HepG2 (cell line): Measurements from ENCODE around the gene ELL. TPM values are rescaled to one million over a fixed set of nuclear protein-coding genes. Genes with fewer than 3 reads are reported as not detected.

Experiments
- ATRX ChIP-seq: sonication (generic); formaldehyde crosslinking; IDR thresholded peaks from 2 replicates; pipeline ENCODE4 v1.4.0; 2020; ENCODE audit warnings: missing genetic modification reagents, borderline replicate concordance
- KLF16 ChIP-seq, 2 experiments: sonication (generic) in 1 of 2; formaldehyde crosslinking in 1 of 2; IDR thresholded peaks; 2 replicates each; pipeline versions ENCODE4 v1.6.1 to v1.8.0; 2016 to 2023; ENCODE audit warnings: missing genetic modification reagents in 2 of 2, missing compliant biosample characterization in 1 of 2
- MIER2 ChIP-seq: IDR thresholded peaks from 2 replicates; pipeline ENCODE4 v1.6.1; 2016; ENCODE audit warnings: missing biosample characterization, missing genetic modification reagents
- NFYB ChIP-seq: sonication (generic); formaldehyde crosslinking; IDR thresholded peaks from 2 replicates; pipeline ENCODE4 v1.4.0; 2020; ENCODE audit warnings: missing genetic modification reagents
- NRL ChIP-seq: sonication (generic); formaldehyde crosslinking; IDR thresholded peaks from 2 replicates; pipeline ENCODE4 v1.5.0; 2020; ENCODE audit warnings: missing genetic modification reagents, mild to moderate bottlenecking, moderate library complexity, borderline replicate concordance
- PPARG ChIP-seq: conservative IDR thresholded peaks from 2 replicates; pipeline ENCODE4 v1.6.1; 2016; ENCODE audit warnings: missing biosample characterization, missing genetic modification reagents
- RELA ChIP-seq: sonication (generic); formaldehyde crosslinking; IDR thresholded peaks from 2 replicates; pipeline ENCODE4 v1.4.0; 2020; ENCODE audit warnings: missing genetic modification reagents
- REPIN1 ChIP-seq: sonication (generic); formaldehyde crosslinking; IDR thresholded peaks from 2 replicates; pipeline ENCODE4 v1.8.0; 2022; ENCODE audit warnings: missing genetic modification reagents, low read depth, mild to moderate bottlenecking, borderline replicate concordance
- RFX5 ChIP-seq: IDR thresholded peaks from 2 replicates; pipeline ENCODE4 v1.6.1; 2011; ENCODE audit warnings: low read depth, low read length, improper control_type of control experiment
- RXRA ChIP-seq: sonication (generic); formaldehyde crosslinking; IDR thresholded peaks from 2 replicates; pipeline ENCODE4 v1.5.1; 2020; ENCODE audit warnings: missing genetic modification reagents
- SKI ChIP-seq: fragments of 450-650 bp; IDR thresholded peaks from one replicate; pipeline ENCODE4 v1.6.1; 2018; ENCODE audit warnings: mild to moderate bottlenecking; ENCODE audit not compliant: partially characterized antibody
- SOX13 ChIP-seq, 3 experiments: fragments of 450-650 bp in 1 of 3; sonication (generic) in 1 of 3; formaldehyde crosslinking in 1 of 3; IDR thresholded peaks in 2 of 3; conservative IDR thresholded peaks in 1 of 3; 2 replicates each; pipeline versions ENCODE4 v1.5.0 to v1.6.1; 2016 to 2020; ENCODE audit warnings: antibody characterized with exemption in 1 of 3, mild to moderate bottlenecking in 1 of 3, missing compliant biosample characterization in 1 of 3, missing genetic modification reagents in 1 of 3, moderate library complexity in 1 of 3
- YY1 ChIP-seq: IDR thresholded peaks from 2 replicates; pipeline ENCODE4 v1.6.1; 2011; ENCODE audit warnings: low read length, low read depth, moderate library complexity, mild to moderate bottlenecking; ENCODE audit not compliant: insufficient read depth, insufficient replicate concordance
- ZFP37 ChIP-seq: sonication (generic); formaldehyde crosslinking; IDR thresholded peaks from 2 replicates; pipeline ENCODE4 v1.4.0; 2020; ENCODE audit warnings: missing genetic modification reagents, borderline replicate concordance
- ZNF333 ChIP-seq: sonication (generic); formaldehyde crosslinking; IDR thresholded peaks from 2 replicates; pipeline ENCODE4 v1.4.0; 2020; ENCODE audit warnings: mild to moderate bottlenecking, missing genetic modification reagents, borderline replicate concordance
- ZNF33A ChIP-seq: sonication (generic); formaldehyde crosslinking; IDR thresholded peaks from 2 replicates; pipeline ENCODE4 v1.5.1; 2020; ENCODE audit warnings: missing genetic modification reagents, mild to moderate bottlenecking, moderate library complexity, borderline replicate concordance
- ZNF451 ChIP-seq: sonication (generic); formaldehyde crosslinking; IDR thresholded peaks from 2 replicates; pipeline ENCODE4 v1.5.0; 2020; ENCODE audit warnings: mild to moderate bottlenecking, missing genetic modification reagents
- ZNF552 ChIP-seq: sonication (generic); formaldehyde crosslinking; IDR thresholded peaks from 2 replicates; pipeline ENCODE4 v1.9.0; 2022; ENCODE audit warnings: missing genetic modification reagents, mild to moderate bottlenecking, borderline replicate concordance
- ZNF567 ChIP-seq: sonication (generic); formaldehyde crosslinking; IDR thresholded peaks from 2 replicates; pipeline ENCODE4 v1.8.1; 2023; ENCODE audit warnings: mild to moderate bottlenecking, missing genetic modification reagents, borderline replicate concordance
- polyA plus RNA-seq, 8 experiments: library from polyadenylated mRNA; depleted of rRNA in 3 of 8; stranded (reverse) in 7 of 8; unstranded in 1 of 8; fragments of >200 nt; fragmentation: Illumina TruSeq in 4 of 8; extraction: Trizol in 4 of 8; gene quantifications; 2 replicates each; pipeline versions ENCODE4 v1.2.1 to v1.2.3, GENCODE V29; 2011 to 2016; ENCODE audit warnings: low read depth in 4 of 8, missing spikeins in 1 of 8, mixed read lengths in 1 of 8; ENCODE audit not compliant: insufficient read depth in 1 of 8
- total RNA-seq, 5 experiments: library from RNA; depleted of rRNA; stranded (reverse); fragments of >200 nt; fragmentation: Illumina TruSeq; extraction: Trizol; gene quantifications; 2 replicates each; pipeline ENCODE4 v1.2.3, GENCODE V29; 2016; ENCODE audit warnings: low read depth in 1 of 5
- TF ChIP-seq, protein P1 (sequence below): sonication (generic); formaldehyde crosslinking; IDR thresholded peaks from 2 replicates; pipeline ENCODE4 v1.5.1; 2020; ENCODE audit warnings: missing genetic modification reagents, mild to moderate bottlenecking, borderline replicate concordance
- TF ChIP-seq, protein P2 (sequence below): sonication (generic); formaldehyde crosslinking; IDR thresholded peaks from 2 replicates; pipeline ENCODE4 v1.8.0; 2022; ENCODE audit warnings: missing genetic modification reagents, mild to moderate bottlenecking, moderate library complexity, borderline replicate concordance
- TF ChIP-seq, protein P3 (sequence below): sonication (generic); formaldehyde crosslinking; IDR thresholded peaks from 2 replicates; pipeline ENCODE4 v1.4.0; 2020; ENCODE audit warnings: missing genetic modification reagents
- TF ChIP-seq, protein P4 (sequence below): sonication (generic); formaldehyde crosslinking; IDR thresholded peaks from 2 replicates; pipeline ENCODE4 v1.4.0; 2020; ENCODE audit warnings: missing genetic modification reagents
- TF ChIP-seq, protein P5 (sequence below): sonication (generic); formaldehyde crosslinking; IDR thresholded peaks from 2 replicates; pipeline ENCODE4 v1.5.0; 2020; ENCODE audit warnings: missing genetic modification reagents

Gene ELL
- total and polyA plus RNA-seq, 2 of the 13 experiments (the other 11 are each of a cell fraction or from before 2014, with no cell fraction given) = 3.7 to 5.4 TPM

DNA sequence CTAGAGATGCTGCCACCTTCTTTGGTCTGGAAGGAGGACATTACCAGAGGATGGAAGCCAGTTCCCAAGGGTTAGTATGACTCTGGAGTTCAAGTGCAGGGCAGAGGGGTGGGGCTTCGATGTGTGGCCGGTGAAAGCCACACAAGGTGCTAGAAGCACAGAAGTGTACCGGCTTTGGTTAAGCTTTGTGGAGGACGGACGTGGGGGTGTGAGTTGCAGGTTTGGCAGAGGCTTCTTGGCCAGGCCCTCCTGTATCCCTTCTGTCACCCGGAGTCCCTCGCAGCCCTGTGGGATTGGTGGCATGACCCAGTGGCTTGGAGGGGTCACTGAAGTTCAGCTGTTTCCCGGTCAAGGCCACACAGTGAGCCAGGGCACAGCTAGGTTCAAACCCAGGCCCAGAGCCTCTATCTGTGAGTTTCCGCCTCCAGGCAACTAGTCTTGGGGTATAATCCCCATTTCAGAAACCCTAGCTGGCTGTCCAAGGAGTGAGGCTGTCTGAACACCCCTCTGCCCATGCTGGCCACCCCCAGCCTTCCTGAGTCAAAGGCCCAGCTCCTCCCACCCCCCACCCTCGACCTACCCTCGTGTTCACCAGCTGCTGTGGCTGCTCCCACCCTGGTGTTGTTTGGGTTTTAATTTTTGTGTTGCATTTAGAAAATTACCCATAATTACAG lies 107.2 kb downstream of the ELL start (continued):
- TF ChIP-seq MIER2 = no peak
- no peak for TF ChIP-seq ATRX (CRISPR knock-in tag)
- TF ChIP-seq ZNF552 (CRISPR knock-in tag) = no peak
- no peak for TF ChIP-seq ZNF33A (CRISPR knock-in tag)
- TF ChIP-seq, protein P1, sequence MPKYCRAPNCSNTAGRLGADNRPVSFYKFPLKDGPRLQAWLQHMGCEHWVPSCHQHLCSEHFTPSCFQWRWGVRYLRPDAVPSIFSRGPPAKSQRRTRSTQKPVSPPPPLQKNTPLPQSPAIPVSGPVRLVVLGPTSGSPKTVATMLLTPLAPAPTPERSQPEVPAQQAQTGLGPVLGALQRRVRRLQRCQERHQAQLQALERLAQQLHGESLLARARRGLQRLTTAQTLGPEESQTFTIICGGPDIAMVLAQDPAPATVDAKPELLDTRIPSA (CRISPR knock-in tag) = no peak
- no peak for TF ChIP-seq ZNF567 (CRISPR knock-in tag)
- TF ChIP-seq, protein P2, sequence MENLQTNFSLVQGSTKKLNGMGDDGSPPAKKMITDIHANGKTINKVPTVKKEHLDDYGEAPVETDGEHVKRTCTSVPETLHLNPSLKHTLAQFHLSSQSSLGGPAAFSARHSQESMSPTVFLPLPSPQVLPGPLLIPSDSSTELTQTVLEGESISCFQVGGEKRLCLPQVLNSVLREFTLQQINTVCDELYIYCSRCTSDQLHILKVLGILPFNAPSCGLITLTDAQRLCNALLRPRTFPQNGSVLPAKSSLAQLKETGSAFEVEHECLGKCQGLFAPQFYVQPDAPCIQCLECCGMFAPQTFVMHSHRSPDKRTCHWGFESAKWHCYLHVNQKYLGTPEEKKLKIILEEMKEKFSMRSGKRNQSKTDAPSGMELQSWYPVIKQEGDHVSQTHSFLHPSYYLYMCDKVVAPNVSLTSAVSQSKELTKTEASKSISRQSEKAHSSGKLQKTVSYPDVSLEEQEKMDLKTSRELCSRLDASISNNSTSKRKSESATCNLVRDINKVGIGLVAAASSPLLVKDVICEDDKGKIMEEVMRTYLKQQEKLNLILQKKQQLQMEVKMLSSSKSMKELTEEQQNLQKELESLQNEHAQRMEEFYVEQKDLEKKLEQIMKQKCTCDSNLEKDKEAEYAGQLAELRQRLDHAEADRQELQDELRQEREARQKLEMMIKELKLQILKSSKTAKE (CRISPR knock-in tag) = peak; percentile 65; the same call in 1 of the 2 replicates
- TF ChIP-seq, protein P3, sequence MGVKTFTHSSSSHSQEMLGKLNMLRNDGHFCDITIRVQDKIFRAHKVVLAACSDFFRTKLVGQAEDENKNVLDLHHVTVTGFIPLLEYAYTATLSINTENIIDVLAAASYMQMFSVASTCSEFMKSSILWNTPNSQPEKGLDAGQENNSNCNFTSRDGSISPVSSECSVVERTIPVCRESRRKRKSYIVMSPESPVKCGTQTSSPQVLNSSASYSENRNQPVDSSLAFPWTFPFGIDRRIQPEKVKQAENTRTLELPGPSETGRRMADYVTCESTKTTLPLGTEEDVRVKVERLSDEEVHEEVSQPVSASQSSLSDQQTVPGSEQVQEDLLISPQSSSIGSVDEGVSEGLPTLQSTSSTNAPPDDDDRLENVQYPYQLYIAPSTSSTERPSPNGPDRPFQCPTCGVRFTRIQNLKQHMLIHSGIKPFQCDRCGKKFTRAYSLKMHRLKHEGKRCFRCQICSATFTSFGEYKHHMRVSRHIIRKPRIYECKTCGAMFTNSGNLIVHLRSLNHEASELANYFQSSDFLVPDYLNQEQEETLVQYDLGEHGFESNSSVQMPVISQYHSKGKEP (CRISPR knock-in tag) = no peak
- TF ChIP-seq NRL (CRISPR knock-in tag) = no peak
- TF ChIP-seq, protein P4, sequence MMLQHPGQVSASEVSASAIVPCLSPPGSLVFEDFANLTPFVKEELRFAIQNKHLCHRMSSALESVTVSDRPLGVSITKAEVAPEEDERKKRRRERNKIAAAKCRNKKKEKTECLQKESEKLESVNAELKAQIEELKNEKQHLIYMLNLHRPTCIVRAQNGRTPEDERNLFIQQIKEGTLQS (CRISPR knock-in tag) = no peak
- TF ChIP-seq, protein P5, sequence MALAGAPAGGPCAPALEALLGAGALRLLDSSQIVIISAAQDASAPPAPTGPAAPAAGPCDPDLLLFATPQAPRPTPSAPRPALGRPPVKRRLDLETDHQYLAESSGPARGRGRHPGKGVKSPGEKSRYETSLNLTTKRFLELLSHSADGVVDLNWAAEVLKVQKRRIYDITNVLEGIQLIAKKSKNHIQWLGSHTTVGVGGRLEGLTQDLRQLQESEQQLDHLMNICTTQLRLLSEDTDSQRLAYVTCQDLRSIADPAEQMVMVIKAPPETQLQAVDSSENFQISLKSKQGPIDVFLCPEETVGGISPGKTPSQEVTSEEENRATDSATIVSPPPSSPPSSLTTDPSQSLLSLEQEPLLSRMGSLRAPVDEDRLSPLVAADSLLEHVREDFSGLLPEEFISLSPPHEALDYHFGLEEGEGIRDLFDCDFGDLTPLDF = no peak
- peak; percentile 96 for TF ChIP-seq RXRA (CRISPR knock-in tag)
- no peak for TF ChIP-seq ZNF451 (CRISPR knock-in tag)
- no peak for TF ChIP-seq SOX13 (IDR thresholded peaks at IDR 0.05)
- no peak for TF ChIP-seq SOX13 (CRISPR knock-in tag; conservative IDR thresholded peaks at IDR 0.05 in 1 of 2, IDR thresholded peaks at IDR 0.05 in 1 of 2)
- TF ChIP-seq ZNF333 = no peak
- no peak for TF ChIP-seq KLF16 (CRISPR knock-in tag; IDR thresholded peaks at IDR 0.05)
- no peak for TF ChIP-seq ZFP37 (CRISPR knock-in tag)
- TF ChIP-seq NFYB (CRISPR knock-in tag) = no peak
- TF ChIP-seq RELA = no peak
- TF ChIP-seq PPARG (CRISPR knock-in tag) = no peak
- peak; percentile 96 for TF ChIP-seq SKI
- TF ChIP-seq YY1 = no peak
- no peak for TF ChIP-seq RFX5
- no peak for TF ChIP-seq REPIN1 (CRISPR knock-in tag)
